GM12878 (cell line): ENCODE results near the gene TYROBP. TPM values are rescaled to one million over a fixed set of nuclear protein-coding genes. Genes with fewer than 3 reads are reported as not detected.

Experiments
- ATAC-seq: fragments of 200-7000 bp; cut with Tn5 transposase; 3 replicates; pipeline ENCODE4 v1.9.1; 2020; ENCODE audit warnings: mild to moderate bottlenecking, moderate library complexity
- BruUV-seq: library from RNA; stranded (reverse); fragments of 400-500 nt; replicated peaks from 2 replicates; lab custom pipeline; 2021; lab: Mats Ljungman, UMichigan
- CTCF ChIA-PET: fragments of 300-600 bp; sonication (Branson Sonifier 250); formaldehyde crosslinking; extraction: SDS; loops from one replicate; lab custom pipeline; 2021; ENCODE audit warnings: inconsistent platforms; lab: Yijun Ruan, JAX
- POLR2A ChIA-PET: fragments of 350-600 bp; formaldehyde crosslinking; extraction: SDS; loops from one replicate; lab custom pipeline; 2021; ENCODE audit warnings: inconsistent platforms; lab: Charles Lee
- RAD21 ChIA-PET: fragments of 300-600 bp; sonication (Branson Sonifier 250); formaldehyde crosslinking; loops from one replicate; lab custom pipeline; 2023; ENCODE audit warnings: antibody characterized with exemption; ENCODE audit not compliant: unreplicated experiment; lab: Charles Lee
- SMC1A ChIA-PET: fragments of 300-600 bp; sonication (Branson Sonifier 250); formaldehyde crosslinking; loops from one replicate; lab custom pipeline; 2023; ENCODE audit not compliant: unreplicated experiment, uncharacterized antibody; lab: Charles Lee
- DNase-seq: peaks from one replicate; pipeline ENCODE4 v3.0.0-alpha.2; 2011; ENCODE audit warnings: low read depth, low spot score
- FAIRE-seq: peaks from 3 replicates; lab custom pipeline; 2011; peaks lifted over from hg19 to GRCh38; lab: Jason Lieb, UNC
- H2AFZ ChIP-seq: 2 replicates; pipeline ENCODE4 v1.6.0; 2011; ENCODE audit warnings: low read depth, low read length, control low read depth; ENCODE audit not compliant: control insufficient read depth
- H3K27ac ChIP-seq: 2 replicates; pipeline ENCODE4 v1.5.1; 2011; ENCODE audit warnings: control low read depth; ENCODE audit not compliant: control insufficient read depth, insufficient read depth
- H3K27me3 ChIP-seq, 2 experiments: replicated peaks in 1 of 2; 2 replicates each; pipeline versions ENCODE4 v1.6.0 to v1.6.1; 2011; ENCODE audit warnings: low read length in 1 of 2; ENCODE audit not compliant: control insufficient read depth in 2 of 2, insufficient read depth in 2 of 2
- H3K36me3 ChIP-seq, 2 experiments: 2 replicates each; pipeline ENCODE4 v1.5.1; 2011; ENCODE audit warnings: low read length in 1 of 2; ENCODE audit not compliant: control insufficient read depth in 2 of 2, insufficient read depth in 2 of 2
- H3K4me1 ChIP-seq: 2 replicates; pipeline ENCODE4 v1.6.1; 2011; ENCODE audit warnings: mild to moderate bottlenecking, low read length, moderate library complexity, mixed read lengths; ENCODE audit not compliant: control insufficient read depth, insufficient read depth
- H3K4me2 ChIP-seq: 2 replicates; pipeline ENCODE4 v1.6.0; 2011; ENCODE audit warnings: control low read depth; ENCODE audit not compliant: control insufficient read depth, insufficient read depth
- H3K4me3 ChIP-seq: fragments of 200-600 bp; sonication (generic); 2 replicates; pipeline ENCODE4 v1.5.1; 2016
- H3K79me2 ChIP-seq: 2 replicates; pipeline ENCODE4 v1.6.0; 2011; ENCODE audit warnings: low read length; ENCODE audit not compliant: control insufficient read depth, insufficient read depth
- H3K9ac ChIP-seq: 2 replicates; pipeline ENCODE4 v1.8.0; 2011; ENCODE audit warnings: low read length, control low read depth, mixed read lengths; ENCODE audit not compliant: control insufficient read depth, insufficient read depth
- H3K9me3 ChIP-seq: replicated peaks from 3 replicates; pipeline ENCODE4 v1.5.1; 2011; ENCODE audit warnings: mild to moderate bottlenecking, low read length; ENCODE audit not compliant: control insufficient read depth, insufficient read depth
- H4K20me1 ChIP-seq: 2 replicates; pipeline ENCODE4 v1.6.0; 2011; ENCODE audit not compliant: control insufficient read depth, insufficient read depth
- EED ChIP-seq: sonication (generic); IDR thresholded peaks from 2 replicates; pipeline ENCODE4 v1.6.1; 2016; ENCODE audit warnings: antibody characterized with exemption, low read depth
- KDM1A ChIP-seq: fragments of 200-600 bp; sonication (generic); IDR thresholded peaks from 2 replicates; pipeline ENCODE4 v1.6.1; 2016; ENCODE audit warnings: borderline replicate concordance
- MEF2B ChIP-seq: fragments of 450-650 bp; IDR thresholded peaks from 2 replicates; pipeline ENCODE4 v1.6.1; 2018; ENCODE audit warnings: mild to moderate bottlenecking, moderate library complexity; ENCODE audit not compliant: partially characterized antibody, poor library complexity, severe bottlenecking
- NFYB ChIP-seq: IDR thresholded peaks from 2 replicates; pipeline ENCODE4 v1.6.1; 2011; ENCODE audit warnings: low read depth, mild to moderate bottlenecking, low read length, improper control_type of control experiment, moderate library complexity; ENCODE audit not compliant: insufficient read depth
- NR2C1 ChIP-seq: fragments of 450-650 bp; IDR thresholded peaks from 2 replicates; pipeline ENCODE4 v1.6.1; 2017; ENCODE audit warnings: antibody characterized with exemption, mild to moderate bottlenecking, moderate library complexity
- RFX5 ChIP-seq: IDR thresholded peaks from 2 replicates; pipeline ENCODE4 v1.6.1; 2011; ENCODE audit warnings: low read depth, low read length, improper control_type of control experiment
- SRF ChIP-seq, 2 experiments: IDR thresholded peaks; 2 replicates each; pipeline ENCODE4 v1.6.1; 2011; ENCODE audit warnings: low read depth in 2 of 2, low read length in 2 of 2, mild to moderate bottlenecking in 1 of 2, moderate library complexity in 1 of 2
- SUPT20H ChIP-seq: IDR thresholded peaks from 2 replicates; pipeline ENCODE4 v1.6.1; 2011; ENCODE audit warnings: low read depth, mild to moderate bottlenecking, low read length, moderate library complexity, borderline replicate concordance; ENCODE audit not compliant: control insufficient read depth
- TCF3 ChIP-seq: IDR thresholded peaks from 2 replicates; pipeline ENCODE4 v1.6.1; 2012; ENCODE audit warnings: low read depth, mild to moderate bottlenecking, low read length, borderline replicate concordance; ENCODE audit not compliant: insufficient read depth
- YY1 ChIP-seq: IDR thresholded peaks from 2 replicates; pipeline ENCODE4 v1.6.1; 2011; ENCODE audit warnings: low read depth, mild to moderate bottlenecking, low read length
- ZNF24 ChIP-seq: fragments of 450-650 bp; IDR thresholded peaks from 2 replicates; pipeline ENCODE4 v1.6.1; 2017; ENCODE audit warnings: antibody characterized with exemption, mild to moderate bottlenecking
- ZNF384 ChIP-seq: IDR thresholded peaks from 2 replicates; pipeline ENCODE4 v1.6.1; 2012; ENCODE audit warnings: low read depth, mild to moderate bottlenecking, low read length, improper control_type of control experiment, borderline replicate concordance
- WGBS: methylation state at CpG from one replicate; pipeline ENCODE4 v1.1.6; 2016; ENCODE audit warnings: low lambda C conversion rate; ENCODE audit not compliant: insufficient replicate concordance, insufficient coverage; ENCODE audit errors: missing lambda C conversion rate; 5-methylcytosine and 5-hydroxymethylcytosine counted together
- in situ Hi-C: fragments of 300-500 bp; cut with MboI; formaldehyde crosslinking; loops from 9 replicates; pipeline ENCODE4 v1.14.3; 2018; ENCODE audit warnings: mixed read lengths
- intact Hi-C: fragments of 100-400 bp; cut with micrococcal nuclease; formaldehyde crosslinking; loops from one replicate; pipeline ENCODE4 v1.14.2; 2022; ENCODE audit not compliant: unreplicated experiment
- polyA plus RNA-seq, 11 experiments: library from polyadenylated mRNA; depleted of rRNA in 4 of 11; unstranded in 6 of 11; stranded (reverse) in 5 of 11; fragments of >200 nt; fragmentation: Nextera tagmentation in 4 of 11; fragmentation: Illumina TruSeq in 1 of 11; extraction: Ambion mirVana in 4 of 11; extraction: Trizol in 1 of 11; gene quantifications; 1 replicate in 1 of 11; 2 replicates in 10 of 11; pipeline versions ENCODE4 v1.2.1 to v1.2.3, GENCODE V29; 2011 to 2016; ENCODE audit warnings: inconsistent platforms in 2 of 11, missing spikeins in 2 of 11, low read depth in 1 of 11
- total RNA-seq, 4 experiments: library from RNA; depleted of rRNA in 3 of 4; stranded (reverse); fragments of >200 nt in 3 of 4; fragmentation: Illumina TruSeq in 1 of 4; extraction: Trizol in 1 of 4; gene quantifications; 2 replicates each; pipeline versions ENCODE4 v1.2.1 to v1.2.3, GENCODE V29; 2013 to 2021
- TF ChIP-seq, protein P1 (sequence below): fragments of 450-650 bp; conservative IDR thresholded peaks from 2 replicates; pipeline ENCODE4 v1.6.1; 2017; ENCODE audit warnings: mild to moderate bottlenecking, moderate library complexity
- TF ChIP-seq, protein P2 (sequence below): IDR thresholded peaks from 2 replicates; pipeline ENCODE4 v1.6.1; 2012; ENCODE audit warnings: low read depth, low read length, improper control_type of control experiment
- TF ChIP-seq, protein P3 (sequence below): IDR thresholded peaks from 2 replicates; pipeline ENCODE4 v1.6.1; 2012; ENCODE audit warnings: low read depth, low read length, improper control_type of control experiment
- TF ChIP-seq, protein P4 (sequence below): IDR thresholded peaks from 2 replicates; pipeline ENCODE4 v1.6.1; 2012; ENCODE audit warnings: low read depth, low read length, improper control_type of control experiment
- TF ChIP-seq, protein P5 (sequence below), 3 experiments: IDR thresholded peaks in 2 of 3; conservative IDR thresholded peaks in 1 of 3; 2 replicates each; pipeline ENCODE4 v1.5.1; 2011; ENCODE audit warnings: low read depth in 3 of 3, low read length in 3 of 3, mild to moderate bottlenecking in 3 of 3, control low read depth in 2 of 3, moderate library complexity in 2 of 3, inconsistent platforms in 1 of 3, mixed read lengths in 1 of 3; ENCODE audit not compliant: control insufficient read depth in 2 of 3, insufficient read depth in 1 of 3; ENCODE audit errors: extremely low read depth in 1 of 3

TYROBP gene
- total and polyA plus RNA-seq, 10 of the 15 experiments (the other 5 are each of a cell fraction or from before 2014, with no cell fraction given): 0.33 to 2.4 (median 0.58) TPM; not detected in 2

DNA sequence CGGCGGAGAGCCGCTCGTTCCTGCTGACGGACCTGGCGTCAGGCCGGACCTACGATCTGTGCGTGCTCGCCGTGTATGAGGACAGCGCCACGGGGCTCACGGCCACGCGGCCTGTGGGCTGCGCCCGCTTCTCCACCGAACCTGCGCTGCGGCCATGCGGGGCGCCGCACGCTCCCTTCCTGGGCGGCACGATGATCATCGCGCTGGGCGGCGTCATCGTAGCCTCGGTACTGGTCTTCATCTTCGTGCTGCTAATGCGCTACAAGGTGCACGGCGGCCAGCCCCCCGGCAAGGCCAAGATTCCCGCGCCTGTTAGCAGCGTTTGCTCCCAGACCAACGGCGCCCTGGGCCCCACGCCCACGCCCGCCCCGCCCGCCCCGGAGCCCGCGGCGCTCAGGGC lies 36.5 kb upstream of the TYROBP start:
- no peaks in the 10 kb centered on the region for H3K9me3 ChIP-seq
- no peaks in the 10 kb centered on the region for H3K4me1 ChIP-seq
- TF ChIP-seq, protein P1, sequence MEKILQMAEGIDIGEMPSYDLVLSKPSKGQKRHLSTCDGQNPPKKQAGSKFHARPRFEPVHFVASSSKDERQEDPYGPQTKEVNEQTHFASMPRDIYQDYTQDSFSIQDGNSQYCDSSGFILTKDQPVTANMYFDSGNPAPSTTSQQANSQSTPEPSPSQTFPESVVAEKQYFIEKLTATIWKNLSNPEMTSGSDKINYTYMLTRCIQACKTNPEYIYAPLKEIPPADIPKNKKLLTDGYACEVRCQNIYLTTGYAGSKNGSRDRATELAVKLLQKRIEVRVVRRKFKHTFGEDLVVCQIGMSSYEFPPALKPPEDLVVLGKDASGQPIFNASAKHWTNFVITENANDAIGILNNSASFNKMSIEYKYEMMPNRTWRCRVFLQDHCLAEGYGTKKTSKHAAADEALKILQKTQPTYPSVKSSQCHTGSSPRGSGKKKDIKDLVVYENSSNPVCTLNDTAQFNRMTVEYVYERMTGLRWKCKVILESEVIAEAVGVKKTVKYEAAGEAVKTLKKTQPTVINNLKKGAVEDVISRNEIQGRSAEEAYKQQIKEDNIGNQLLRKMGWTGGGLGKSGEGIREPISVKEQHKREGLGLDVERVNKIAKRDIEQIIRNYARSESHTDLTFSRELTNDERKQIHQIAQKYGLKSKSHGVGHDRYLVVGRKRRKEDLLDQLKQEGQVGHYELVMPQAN: no peak
- no peak for TF ChIP-seq TCF3
- TF ChIP-seq ZNF384: no peak
- TF ChIP-seq SRF (IDR thresholded peaks at IDR 0.05; ENCODE audit: low read depth in 2 of 2, low read length in 2 of 2): no peak
- TF ChIP-seq NR2C1: no peak
- TF ChIP-seq, protein P2, sequence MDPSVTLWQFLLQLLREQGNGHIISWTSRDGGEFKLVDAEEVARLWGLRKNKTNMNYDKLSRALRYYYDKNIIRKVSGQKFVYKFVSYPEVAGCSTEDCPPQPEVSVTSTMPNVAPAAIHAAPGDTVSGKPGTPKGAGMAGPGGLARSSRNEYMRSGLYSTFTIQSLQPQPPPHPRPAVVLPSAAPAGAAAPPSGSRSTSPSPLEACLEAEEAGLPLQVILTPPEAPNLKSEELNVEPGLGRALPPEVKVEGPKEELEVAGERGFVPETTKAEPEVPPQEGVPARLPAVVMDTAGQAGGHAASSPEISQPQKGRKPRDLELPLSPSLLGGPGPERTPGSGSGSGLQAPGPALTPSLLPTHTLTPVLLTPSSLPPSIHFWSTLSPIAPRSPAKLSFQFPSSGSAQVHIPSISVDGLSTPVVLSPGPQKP: no peak
- TF ChIP-seq EED: no peak
- TF ChIP-seq SUPT20H: no peak
- TF ChIP-seq MEF2B: no peak
- no peak for TF ChIP-seq KDM1A
- TF ChIP-seq, protein P3, sequence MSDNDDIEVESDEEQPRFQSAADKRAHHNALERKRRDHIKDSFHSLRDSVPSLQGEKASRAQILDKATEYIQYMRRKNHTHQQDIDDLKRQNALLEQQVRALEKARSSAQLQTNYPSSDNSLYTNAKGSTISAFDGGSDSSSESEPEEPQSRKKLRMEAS: no peak
- TF ChIP-seq, protein P4, sequence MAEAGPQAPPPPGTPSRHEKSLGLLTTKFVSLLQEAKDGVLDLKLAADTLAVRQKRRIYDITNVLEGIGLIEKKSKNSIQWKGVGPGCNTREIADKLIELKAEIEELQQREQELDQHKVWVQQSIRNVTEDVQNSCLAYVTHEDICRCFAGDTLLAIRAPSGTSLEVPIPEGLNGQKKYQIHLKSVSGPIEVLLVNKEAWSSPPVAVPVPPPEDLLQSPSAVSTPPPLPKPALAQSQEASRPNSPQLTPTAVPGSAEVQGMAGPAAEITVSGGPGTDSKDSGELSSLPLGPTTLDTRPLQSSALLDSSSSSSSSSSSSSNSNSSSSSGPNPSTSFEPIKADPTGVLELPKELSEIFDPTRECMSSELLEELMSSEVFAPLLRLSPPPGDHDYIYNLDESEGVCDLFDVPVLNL: no peak
- no peak for TF ChIP-seq YY1
- no peak for TF ChIP-seq NFYB
- TF ChIP-seq, protein P5, sequence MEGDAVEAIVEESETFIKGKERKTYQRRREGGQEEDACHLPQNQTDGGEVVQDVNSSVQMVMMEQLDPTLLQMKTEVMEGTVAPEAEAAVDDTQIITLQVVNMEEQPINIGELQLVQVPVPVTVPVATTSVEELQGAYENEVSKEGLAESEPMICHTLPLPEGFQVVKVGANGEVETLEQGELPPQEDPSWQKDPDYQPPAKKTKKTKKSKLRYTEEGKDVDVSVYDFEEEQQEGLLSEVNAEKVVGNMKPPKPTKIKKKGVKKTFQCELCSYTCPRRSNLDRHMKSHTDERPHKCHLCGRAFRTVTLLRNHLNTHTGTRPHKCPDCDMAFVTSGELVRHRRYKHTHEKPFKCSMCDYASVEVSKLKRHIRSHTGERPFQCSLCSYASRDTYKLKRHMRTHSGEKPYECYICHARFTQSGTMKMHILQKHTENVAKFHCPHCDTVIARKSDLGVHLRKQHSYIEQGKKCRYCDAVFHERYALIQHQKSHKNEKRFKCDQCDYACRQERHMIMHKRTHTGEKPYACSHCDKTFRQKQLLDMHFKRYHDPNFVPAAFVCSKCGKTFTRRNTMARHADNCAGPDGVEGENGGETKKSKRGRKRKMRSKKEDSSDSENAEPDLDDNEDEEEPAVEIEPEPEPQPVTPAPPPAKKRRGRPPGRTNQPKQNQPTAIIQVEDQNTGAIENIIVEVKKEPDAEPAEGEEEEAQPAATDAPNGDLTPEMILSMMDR (IDR thresholded peaks at IDR 0.05 in 2 of 3, conservative IDR thresholded peaks at IDR 0.05 in 1 of 3; ENCODE audit: control insufficient read depth in 2 of 3, extremely low read depth in 1 of 3, insufficient read depth in 1 of 3, low read depth in 3 of 3, low read length in 3 of 3): no peak
- no peak for TF ChIP-seq RFX5
- no peak for TF ChIP-seq ZNF24
- no peak overlapping the region for H2AFZ ChIP-seq
- ChIA-PET POLR2A (interaction anchor here (0.6 kb wide), 1 partner anchor 530 kb away, joined by 3 read pairs; no protein-coding TSS in a partner anchor), SMC1A (no interaction called here), RAD21 (no interaction called here), CTCF (interaction anchor here (1.0 kb wide), 1 partner anchor 12 kb away, joined by 3 read pairs; no protein-coding TSS in a partner anchor)
- H3K27me3 ChIP-seq: no peaks in the 10 kb centered on the region
- no peak overlapping the region for H3K27ac ChIP-seq
- H3K4me3 ChIP-seq: no peak overlapping the region
- BruUV-seq: no TSS peak
- no CpG with 5 or more reads among the region's 52 CpGs for WGBS
- FAIRE-seq: no peak
- H3K9ac ChIP-seq: no peak overlapping the region
- in situ Hi-C loops: no loop called here
- no peaks in the 10 kb centered on the region for H3K79me2 ChIP-seq
- ATAC-seq: no peak
- no peak for DNase-seq
- H3K4me2 ChIP-seq: no peak overlapping the region
- no peaks in the 10 kb centered on the region for H4K20me1 ChIP-seq
- intact Hi-C loops: no loop called here
- H3K36me3 ChIP-seq: no peaks in the 10 kb centered on the region
